GM12874 (cell line): ENCODE measurements around the gene INSC.

ENCODE experiments used
- CTCF ChIP-seq: IDR thresholded peaks from 2 replicates; pipeline ENCODE4 v1.5.1; 2011; ENCODE audit warnings: low read depth, mild to moderate bottlenecking, control low read depth, low read length, moderate library complexity; ENCODE audit not compliant: insufficient read depth

INSC gene

GRCh38 chr11:15113381-15113780 is 1.3 kb upstream of the INSC start:
- TF ChIP-seq CTCF: no peak

- no peak for TF ChIP-seq CTCF
These were observed 963 bp downstream of the INSC start for GRCh38 chr11:15115686-15116085.

GRCh38 chr11:15117751-15118150 is 3.0 kb downstream of the INSC start:
- no peak for TF ChIP-seq CTCF

GRCh38 chr11:15118431-15118830 is 3.7 kb downstream of the INSC start:
- no peak for TF ChIP-seq CTCF

GRCh38 chr11:15119352-15119751 is 4.6 kb downstream of the INSC start:
- TF ChIP-seq CTCF: no peak

GRCh38 chr11:15119826-15120225 is 5.1 kb downstream of the INSC start:
- TF ChIP-seq CTCF: no peak

- TF ChIP-seq CTCF: no peak
These were observed 9.1 kb downstream of the INSC start for GRCh38 chr11:15123849-15124248.

GRCh38 chr11:15124528-15124927 is 9.8 kb downstream of the INSC start:
- no peak for TF ChIP-seq CTCF
